Measurements from ENCODE around the gene ROR2. TPM values are rescaled to one million over a fixed set of nuclear protein-coding genes. Genes with fewer than 3 reads are reported as not detected.

ROR2 gene
- total and polyA plus RNA-seq, 2 of the 8 experiments (the other 6 are each of a cell fraction or from before 2014, with no cell fraction given) = 2.7 to 4.3 TPM

- H3K18ac ChIP-seq (ENCODE audit: extremely low read depth, low read length) = no peak overlapping the region
- no peaks in the 10 kb centered on the region for H3K23me2 ChIP-seq (ENCODE audit: low read depth, low read length)
- H2BK120ac ChIP-seq (replicated peaks; ENCODE audit: low read depth, low read length) = no peak overlapping the region
- no peaks in the 10 kb centered on the region for H3K79me2 ChIP-seq (ENCODE audit: control insufficient read depth in 1 of 2, insufficient read depth in 2 of 2, low read length in 2 of 2)
- H4K8ac ChIP-seq (ENCODE audit: extremely low read depth, insufficient read depth, low read length) = no peak overlapping the region
- H2BK5ac ChIP-seq (ENCODE audit: low read depth, low read length) = no peak overlapping the region
- H3K23ac ChIP-seq (ENCODE audit: insufficient read length) = no peak overlapping the region
- ChIA-PET POLR2A (ENCODE audit: partially characterized antibody) (no interaction called here), CTCF (ENCODE audit: partially characterized antibody) (no interaction called here)
- H4K91ac ChIP-seq (replicated peaks; ENCODE audit: insufficient read length, low read length) = no peak overlapping the region
- no peak overlapping the region for H2AFZ ChIP-seq (ENCODE audit: low read length)
- no peak for FAIRE-seq
- no peaks in the 10 kb centered on the region for H3K9me3 ChIP-seq (ENCODE audit: insufficient read depth in 2 of 2, low read depth in 1 of 2, low read length in 1 of 2)
- no peaks in the 10 kb centered on the region for H3K79me1 ChIP-seq (ENCODE audit: low read depth, low read length)
- no peak overlapping the region for H3K56ac ChIP-seq (replicated peaks; ENCODE audit: insufficient read length, low read depth, low read length)
- H3K36me3 ChIP-seq (ENCODE audit: control insufficient read depth in 2 of 4, insufficient read depth in 4 of 4, low read length in 3 of 4) = no peaks in the 10 kb centered on the region
- H2BK12ac ChIP-seq (ENCODE audit: low read depth, low read length) = no peak overlapping the region
- no peak overlapping the region for H3K27ac ChIP-seq (ENCODE audit: low read depth, low read length)
- H3K14ac ChIP-seq (ENCODE audit: insufficient read length) = no peak overlapping the region
- H3K4me1 ChIP-seq (replicated peaks in 1 of 4; ENCODE audit: control insufficient read depth in 3 of 4, insufficient read depth in 4 of 4, low read length in 3 of 4) = 0 out of 7 replicates have a peak, but pooled peaks cover 0 to 2% (median 0%) of the 10 kb centered on the region in 4 experiments
- no peak overlapping the region for H2BK20ac ChIP-seq (ENCODE audit: low read length)
- 98% methylated on average over 3 of the region's 3 CpGs; no CpG with 5 or more reads in 1 of the 2 experiments for WGBS, 2 experiments (ENCODE audit: extremely low coverage in 1 of 2, insufficient coverage in 1 of 2, insufficient read length in 1 of 2, insufficient replicate concordance in 2 of 2, low coverage in 1 of 2, low lambda C conversion rate in 2 of 2, missing lambda C conversion rate in 1 of 2)
- H3K4ac ChIP-seq (replicated peaks; ENCODE audit: insufficient read length, low read depth, low read length) = no peak overlapping the region
- no peak overlapping the region for H3K4me2 ChIP-seq (ENCODE audit: insufficient read depth in 1 of 2, low read depth in 2 of 2, low read length in 2 of 2)
- no peak overlapping the region for H4K5ac ChIP-seq (ENCODE audit: insufficient read length, low read depth, low read length)
- no peak overlapping the region for H2AK5ac ChIP-seq (ENCODE audit: low read depth, low read length)
- H4K20me1 ChIP-seq (replicated peaks in 1 of 2; ENCODE audit: control insufficient read depth in 1 of 2, insufficient read depth in 2 of 2, low read length in 2 of 2) = no peaks in the 10 kb centered on the region
- no peak overlapping the region for H2BK15ac ChIP-seq (ENCODE audit: low read length)
- no peaks in the 10 kb centered on the region for H3K27me3 ChIP-seq (replicated peaks in 1 of 4; ENCODE audit: control insufficient read depth in 3 of 4, extremely low read depth in 1 of 4, insufficient read depth in 3 of 4, low read length in 3 of 4)
- no peak overlapping the region for H3K9ac ChIP-seq (replicated peaks in 1 of 4; ENCODE audit: extremely low read depth in 1 of 4, low read depth in 3 of 4, low read length in 3 of 4)
- H3K4me3 ChIP-seq (ENCODE audit: extremely low read depth in 1 of 4, insufficient read depth in 2 of 4, low read depth in 3 of 4, low read length in 4 of 4) = no peak overlapping the region
- DNase-seq (ENCODE audit: low read depth in 1 of 2, low spot score in 2 of 2) = no peak
- TF ChIP-seq GABPA (IDR thresholded peaks at IDR 0.05; ENCODE audit: borderline replicate concordance, insufficient read depth, low read length) (no peak), TCF12 (IDR thresholded peaks at IDR 0.05; ENCODE audit: low read depth, low read length) (no peak), BRCA1 (IDR thresholded peaks at IDR 0.05; ENCODE audit: low read depth, low read length) (no peak), KDM4A (IDR thresholded peaks at IDR 0.05; ENCODE audit: low read depth, low read length, severe bottlenecking) (no peak), POLR2AphosphoS5 (IDR thresholded peaks at IDR 0.05; ENCODE audit: low read depth, low read length) (no peak), PHF8 (conservative IDR thresholded peaks at IDR 0.05; ENCODE audit: low read depth, low read length) (no peak), MAX (IDR thresholded peaks at IDR 0.05) (no peak), CBX5 (IDR thresholded peaks at IDR 0.05; ENCODE audit: low read depth, low read length) (no peak), KDM5A (IDR thresholded peaks at IDR 0.05; ENCODE audit: low read length) (no peak), HDAC6 (IDR thresholded peaks at IDR 0.05; ENCODE audit: low read depth, low read length) (no peak), HDAC2 (IDR thresholded peaks at IDR 0.05; ENCODE audit: borderline replicate concordance in 1 of 2, low read depth in 2 of 2, low read length in 2 of 2) (no peak), BACH1 (IDR thresholded peaks at IDR 0.05; ENCODE audit: low read length) (no peak), USF2 (IDR thresholded peaks at IDR 0.05; ENCODE audit: low read length) (no peak), JUN (IDR thresholded peaks at IDR 0.05; ENCODE audit: low read depth, low read length) (no peak)
Measured at GRCh38 chr9:91517801-91518200, 432.2 kb downstream of the ROR2 start.

All from H1 (cell line).